CD4-positive, alpha-beta T cell treated with Interleukin-6 at 100 ng/mL for 8 hours (primary cell): Measurements from ENCODE around the gene MAP7.
"Not testable (repeated sequence)": the region's sequence is repeated elsewhere in the genome, so short reads cannot be mapped to it uniquely, and the experiment has no call there.

Experiments used
- DNase-seq: peaks from one replicate; pipeline ENCODE4 v3.0.0-alpha.2; 2020; ENCODE audit warnings: mixed read lengths, low spot score

The MAP7 gene

DNA sequence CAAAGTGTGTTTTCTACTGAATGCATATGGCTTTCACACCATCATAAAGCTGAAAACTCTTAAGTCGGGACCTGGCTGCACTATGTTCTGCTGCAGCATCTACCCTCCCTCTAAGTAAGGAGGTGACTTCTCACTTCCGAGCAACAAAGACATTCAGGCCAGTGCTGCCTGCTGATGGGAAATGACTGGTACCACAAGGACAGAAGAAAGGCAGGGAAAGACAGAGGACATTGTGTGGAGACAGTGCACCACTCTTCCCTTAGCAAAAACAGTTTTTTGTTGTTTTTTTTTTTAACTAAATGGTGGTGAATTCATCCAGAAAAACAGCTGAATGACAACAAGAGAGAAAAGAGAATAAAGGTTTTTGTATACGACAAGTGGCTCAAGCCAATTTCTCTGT lies 81.5 kb downstream of the MAP7 start:
- no peak for DNase-seq

DNA sequence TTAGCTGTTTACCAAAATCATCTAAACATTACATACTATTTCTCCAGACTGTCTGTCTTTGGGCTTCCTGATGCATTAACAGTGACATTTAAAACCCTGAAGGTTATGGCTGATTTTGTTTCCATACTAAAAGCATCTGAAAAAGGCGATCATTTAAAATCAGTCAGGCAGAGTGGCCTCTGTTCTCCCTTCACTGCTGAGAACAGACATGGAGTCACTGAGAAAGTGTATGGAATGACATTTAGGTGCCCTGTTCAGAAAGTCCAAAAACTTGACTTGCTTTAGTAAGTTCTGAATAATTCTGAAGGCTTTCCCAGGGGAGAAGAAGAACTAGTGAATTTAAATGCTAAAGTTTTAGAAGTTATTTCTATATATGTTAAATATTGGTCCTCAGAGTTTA lies 83.0 kb downstream of the MAP7 start:
- DNase-seq = no peak

DNA sequence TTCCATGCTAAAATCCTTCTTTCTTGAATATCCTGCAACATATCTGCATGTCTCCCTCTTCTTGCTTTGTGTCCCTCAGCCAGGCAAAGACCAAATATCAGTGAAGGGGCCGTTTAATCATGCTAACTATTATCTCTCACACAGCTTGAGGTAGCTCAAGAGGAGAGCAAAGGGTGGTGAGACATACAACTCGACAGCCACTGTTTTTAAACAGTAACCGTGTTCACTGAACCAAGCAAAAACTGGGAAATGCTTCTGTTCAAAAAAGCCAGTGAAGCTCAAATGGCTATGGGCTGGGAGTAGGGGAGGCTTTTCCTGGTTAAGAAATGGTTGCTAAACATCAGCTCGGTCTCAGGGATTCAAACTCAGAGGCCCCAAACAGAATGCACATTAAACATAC lies 83.4 kb downstream of the MAP7 start:
- DNase-seq = no peak

DNA sequence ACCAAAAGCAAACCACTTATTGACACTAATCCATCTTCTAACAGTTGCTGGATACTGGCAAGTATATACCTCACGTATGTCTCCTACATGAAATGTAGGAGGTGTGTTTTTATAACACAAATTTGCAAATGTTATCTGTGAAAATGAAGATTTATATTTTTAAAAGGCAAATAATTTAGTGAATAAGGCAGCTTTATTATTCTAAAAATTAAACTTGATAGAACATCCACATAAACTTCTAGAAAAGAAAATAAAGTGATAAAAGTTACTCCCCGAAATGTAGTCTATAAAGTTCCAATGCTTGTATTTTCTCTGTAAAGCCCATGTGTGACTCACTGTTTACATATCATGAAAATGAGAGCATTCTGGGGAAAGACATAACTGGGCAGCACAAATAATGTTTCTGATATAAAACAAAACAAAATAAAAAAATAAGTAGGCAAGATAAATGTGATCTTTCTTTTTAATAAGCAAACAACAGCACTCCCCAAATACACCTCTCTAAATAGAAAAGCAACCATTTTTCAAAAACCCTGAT lies 84.4 kb downstream of the MAP7 start:
- no peak for DNase-seq

DNA sequence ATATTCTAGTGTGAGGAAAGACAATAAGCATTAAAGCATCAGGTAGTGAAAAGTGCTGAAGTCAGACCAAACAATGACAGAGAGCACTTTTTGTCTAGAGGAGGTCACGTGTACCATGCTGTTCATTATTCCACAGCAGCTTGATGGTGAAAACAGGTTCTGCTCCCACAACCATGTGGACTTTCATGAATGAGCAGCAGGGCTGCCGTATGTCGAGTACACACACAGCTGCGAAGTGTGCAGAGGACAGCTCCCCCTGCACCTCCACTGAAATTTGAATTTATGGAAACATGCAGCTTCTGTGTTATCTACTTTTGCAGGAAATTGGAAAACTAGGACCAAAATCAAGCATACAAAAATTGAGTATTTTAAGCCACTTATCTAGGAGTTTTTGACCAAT lies 85.3 kb downstream of the MAP7 start:
- no peak for DNase-seq

DNA sequence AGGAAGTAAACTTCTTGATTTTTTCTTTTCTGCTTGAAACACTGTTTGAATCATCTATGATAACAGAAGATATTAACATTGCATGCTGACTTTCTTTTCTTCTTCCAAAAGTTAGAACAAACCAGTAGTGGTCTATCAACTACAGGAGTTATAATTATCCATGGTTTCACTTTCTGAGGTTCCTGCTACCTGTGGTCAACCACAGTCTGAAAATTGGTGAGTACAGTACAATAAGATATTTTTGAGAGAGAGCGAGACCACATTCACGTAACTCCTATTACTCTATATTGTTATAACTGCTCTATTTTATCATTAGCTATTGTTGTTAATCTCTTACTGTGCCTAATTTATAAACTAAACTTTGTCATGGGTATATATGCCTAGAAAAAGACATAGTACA lies 86.1 kb downstream of the MAP7 start:
- DNase-seq = no peak

DNA sequence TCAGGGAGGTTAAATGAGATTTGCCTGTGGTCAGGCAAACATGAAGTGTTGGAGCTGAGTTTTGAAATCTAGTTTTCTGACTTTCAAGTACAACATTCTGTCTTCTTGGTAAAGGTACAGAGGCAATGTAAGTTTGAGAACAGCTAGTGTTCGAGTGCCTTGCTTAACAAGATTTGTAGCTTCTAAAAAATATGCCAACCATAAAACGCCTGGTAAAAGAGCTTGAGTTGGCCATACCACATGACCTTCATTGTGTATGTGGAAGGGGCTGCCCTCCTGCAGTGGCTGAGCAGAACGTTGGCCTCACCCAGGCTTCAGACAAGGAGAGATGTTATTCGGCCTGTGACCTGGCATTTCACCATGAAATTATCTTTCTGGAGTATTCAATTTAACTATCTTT lies 86.5 kb downstream of the MAP7 start:
- DNase-seq = no peak

DNA sequence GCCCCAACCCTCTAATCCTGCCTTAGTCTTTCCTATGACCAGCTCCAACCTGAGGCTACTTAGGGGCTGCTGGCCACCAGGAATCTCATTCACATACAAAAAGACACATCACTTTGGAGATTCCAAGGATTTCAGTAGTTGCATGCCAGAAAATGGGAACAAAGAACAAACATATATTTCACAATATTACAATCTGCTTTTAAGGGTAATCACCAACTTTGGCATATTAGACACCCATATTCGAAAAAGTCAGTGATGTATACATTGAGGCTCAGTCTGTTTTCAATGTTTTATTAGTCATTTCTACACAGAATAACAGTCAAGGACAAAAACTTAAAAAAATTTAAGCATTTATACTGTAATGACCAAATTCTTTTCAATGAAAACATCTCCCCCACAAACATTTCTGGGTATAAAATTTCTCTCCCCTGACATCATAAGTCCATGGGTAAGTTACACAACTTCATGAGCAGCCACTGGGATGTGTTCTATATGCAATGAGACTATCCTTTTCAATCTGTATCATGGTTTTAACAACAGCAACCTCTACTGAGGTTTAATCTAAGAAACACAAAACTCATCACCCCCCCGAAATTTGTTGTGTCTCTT lies 103.5 kb downstream of the MAP7 start:
- no peak for DNase-seq

DNA sequence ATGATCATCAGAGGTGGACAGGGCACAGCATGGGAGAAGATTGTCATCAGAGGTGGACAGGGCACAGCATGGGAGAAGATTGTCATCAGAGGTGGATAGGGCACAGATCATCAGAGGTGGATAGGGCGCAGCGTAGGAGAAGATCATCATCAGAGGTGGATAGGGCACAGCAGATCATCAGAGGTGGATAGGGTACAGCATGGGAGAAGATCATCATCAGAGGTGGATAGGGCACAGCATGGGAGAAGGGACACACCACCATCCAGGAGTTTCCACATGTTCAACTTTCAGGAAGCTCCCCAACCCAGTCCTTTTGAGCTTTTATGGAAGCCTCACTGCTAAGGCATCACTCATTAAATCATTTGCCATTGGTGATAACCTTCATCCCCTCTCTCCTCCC lies 104.1 kb downstream of the MAP7 start:
- no peak for DNase-seq

DNA sequence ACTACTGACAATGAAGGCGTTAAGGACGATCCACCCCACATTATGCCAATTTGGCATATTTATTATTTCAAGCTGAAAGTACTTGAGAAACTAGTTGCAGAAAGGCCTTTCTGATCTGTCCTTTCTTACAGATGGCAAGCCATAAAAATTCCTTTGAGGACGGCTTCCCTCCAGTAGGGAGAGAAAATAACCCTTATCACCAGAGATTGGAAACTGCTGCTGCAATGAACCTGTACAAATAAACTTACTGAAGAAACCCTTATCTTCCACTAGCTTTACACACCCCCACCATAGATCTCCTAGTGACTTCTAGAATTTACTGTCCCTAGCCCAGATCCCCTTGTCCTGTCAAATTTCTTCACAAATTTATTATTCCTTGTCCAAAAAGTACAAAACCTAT lies 105.2 kb downstream of the MAP7 start:
- no peak for DNase-seq

DNA sequence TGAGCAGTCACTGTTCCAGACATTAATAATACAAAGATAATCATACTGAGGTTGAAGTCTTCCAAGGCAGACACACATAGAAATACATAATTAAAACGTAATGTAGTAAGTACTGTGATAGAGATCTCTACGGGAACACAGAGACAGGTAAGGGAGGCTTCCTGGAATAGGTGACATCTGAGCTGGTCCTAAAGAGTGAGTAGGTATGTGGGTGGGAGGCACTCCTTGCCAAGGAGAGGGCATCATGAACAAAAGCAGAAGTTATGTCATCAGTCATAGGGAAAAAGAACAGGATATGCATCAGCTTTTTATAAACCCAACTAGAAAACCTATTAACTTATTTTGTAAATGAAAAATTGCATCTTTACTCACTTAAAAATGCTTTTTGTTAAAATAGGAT lies 110.0 kb downstream of the MAP7 start:
- no peak for DNase-seq

DNA sequence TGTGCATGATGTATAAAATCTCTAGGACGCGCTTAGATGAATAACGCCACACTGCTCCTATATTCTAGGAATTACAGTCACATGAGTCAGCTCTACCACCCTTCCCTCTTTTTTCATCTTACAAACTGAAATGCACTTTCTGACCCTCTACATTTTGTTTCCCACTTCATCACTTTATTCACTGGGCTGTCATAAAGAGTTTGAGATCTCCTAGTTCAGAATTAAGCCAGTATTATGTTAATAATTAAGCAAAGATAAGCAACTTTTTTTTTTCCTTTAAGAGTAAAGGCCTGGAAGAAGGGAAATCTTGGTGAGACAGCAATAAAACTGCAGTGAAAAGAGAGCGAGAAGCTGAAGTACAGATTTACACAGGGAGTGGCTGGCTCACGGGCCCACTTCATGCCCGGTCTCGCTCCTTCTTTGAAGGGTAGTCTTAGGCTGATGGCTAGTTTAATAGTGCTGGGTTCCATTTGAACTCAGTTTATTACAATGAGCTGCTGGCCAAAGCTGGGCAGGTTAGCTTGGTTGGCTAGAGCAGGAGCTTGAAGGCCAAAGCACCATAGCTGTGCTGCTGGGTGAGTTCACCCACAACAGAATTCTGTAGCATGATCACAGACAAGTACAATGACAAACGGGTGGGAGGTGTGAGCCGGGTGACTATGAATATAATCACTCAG lies 110.6 kb downstream of the MAP7 start:
- no peak for DNase-seq

DNA sequence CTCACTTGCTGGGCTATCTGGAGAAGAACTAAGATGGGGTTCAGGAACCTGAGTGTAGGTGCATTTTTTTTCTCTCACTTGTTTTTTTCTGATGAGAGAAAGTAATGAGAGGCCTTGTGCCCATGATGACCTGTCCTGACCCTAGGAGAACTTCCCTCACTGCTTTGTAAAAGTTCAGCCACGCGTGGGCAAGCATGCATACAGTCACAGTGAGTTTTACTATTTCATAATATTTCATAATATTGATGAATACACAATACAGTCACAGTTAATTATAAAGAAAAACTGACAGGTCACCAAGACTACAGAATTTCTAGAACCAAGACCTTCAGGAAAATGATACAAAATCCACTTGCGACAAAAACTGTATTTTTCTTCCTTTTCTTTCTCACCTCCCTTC lies 111.8 kb downstream of the MAP7 start:
- no peak for DNase-seq

DNA sequence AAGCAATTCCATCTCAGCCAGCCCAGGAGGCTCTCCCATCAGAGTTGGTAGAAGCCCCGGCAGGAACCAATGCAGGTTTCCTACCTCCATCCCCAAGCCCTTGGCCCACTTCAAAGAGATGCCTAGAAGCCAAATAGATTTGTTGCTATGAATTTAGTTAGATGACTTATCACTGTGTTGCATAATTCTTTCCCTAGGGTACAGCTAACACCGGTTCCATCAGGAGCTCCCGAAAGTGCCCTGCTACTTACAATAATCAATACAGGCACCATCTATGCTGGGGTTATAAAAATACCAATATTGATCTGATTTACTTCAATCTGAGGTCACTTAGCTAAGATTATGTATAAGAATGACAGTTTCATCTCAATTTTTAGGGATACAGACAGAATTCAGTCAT lies 113.0 kb downstream of the MAP7 start:
- DNase-seq = no peak

DNA sequence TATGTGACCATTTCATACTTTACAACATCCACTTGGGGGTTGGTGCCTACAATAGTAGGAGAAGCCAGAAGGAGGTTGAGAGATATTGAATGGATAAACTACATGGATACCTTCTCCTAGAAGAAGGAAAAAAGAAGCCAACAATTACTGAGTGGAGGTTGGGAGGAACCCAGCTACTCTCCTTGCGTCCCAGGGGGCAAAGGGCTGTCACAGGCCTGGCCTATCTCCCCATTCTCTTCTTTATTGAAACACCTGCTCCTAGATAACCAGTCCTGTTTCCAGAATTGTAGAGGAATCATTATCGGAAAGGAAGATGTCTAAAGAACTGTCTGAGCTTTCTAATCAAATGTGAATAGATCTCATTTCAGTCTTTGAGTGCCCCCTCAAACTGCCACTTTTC lies 115.1 kb downstream of the MAP7 start:
- DNase-seq = no peak

DNA sequence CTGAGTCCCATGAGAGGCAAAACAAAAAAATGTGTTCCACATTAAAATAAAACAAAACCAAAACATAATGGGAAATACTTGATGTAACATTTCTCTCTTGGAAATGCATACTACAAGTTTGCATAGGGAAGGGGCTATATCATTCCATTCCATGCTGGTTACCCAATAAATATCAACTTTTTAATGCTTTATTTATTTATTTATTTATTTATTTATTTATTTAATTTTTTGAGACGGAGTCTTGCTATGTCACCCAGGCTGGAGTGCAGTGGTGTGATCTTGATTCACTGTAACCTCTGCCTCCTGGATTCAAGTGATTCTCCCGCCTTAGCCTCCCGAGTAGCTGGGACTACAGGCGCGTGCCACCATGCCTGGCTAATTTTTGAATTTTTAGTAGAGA lies 118.9 kb downstream of the MAP7 start:
- not testable (repeated sequence) for DNase-seq

DNA sequence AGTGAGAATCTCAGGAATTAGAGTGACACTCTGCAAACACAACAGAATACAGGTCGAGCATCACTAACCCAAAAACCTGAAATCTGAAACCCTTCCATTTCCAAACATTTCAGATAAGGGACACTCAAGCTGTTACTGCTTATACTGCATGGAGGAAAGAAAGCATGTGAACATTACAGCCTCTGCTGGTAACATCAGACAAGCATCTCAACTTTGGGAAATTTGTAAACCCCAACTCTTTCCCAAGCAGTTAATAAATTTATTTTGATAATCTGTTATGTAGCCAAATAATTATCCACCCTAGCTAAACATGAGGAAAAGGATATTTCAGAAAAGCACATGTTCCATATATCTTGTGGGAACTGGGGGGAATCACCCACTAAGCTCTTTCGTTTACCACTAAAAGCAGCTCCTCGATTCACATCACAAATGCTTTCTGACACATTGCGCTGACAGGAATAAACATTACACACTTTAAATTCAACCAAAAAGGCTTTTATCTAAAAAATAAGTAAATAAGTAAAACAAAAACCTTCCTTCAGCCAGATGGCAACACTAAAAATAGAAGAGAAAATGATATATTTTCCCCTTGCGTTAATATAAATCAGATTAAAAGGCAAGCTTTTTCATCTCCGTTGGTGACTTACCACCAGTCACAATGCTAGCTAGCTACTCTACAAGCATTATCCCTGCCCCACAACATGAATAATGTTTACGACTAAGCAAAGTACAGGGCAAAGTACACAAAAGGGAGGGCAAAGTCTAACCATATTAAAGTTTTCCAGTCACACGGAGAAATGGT lies 120.8 kb downstream of the MAP7 start:
- no peak for DNase-seq

DNA sequence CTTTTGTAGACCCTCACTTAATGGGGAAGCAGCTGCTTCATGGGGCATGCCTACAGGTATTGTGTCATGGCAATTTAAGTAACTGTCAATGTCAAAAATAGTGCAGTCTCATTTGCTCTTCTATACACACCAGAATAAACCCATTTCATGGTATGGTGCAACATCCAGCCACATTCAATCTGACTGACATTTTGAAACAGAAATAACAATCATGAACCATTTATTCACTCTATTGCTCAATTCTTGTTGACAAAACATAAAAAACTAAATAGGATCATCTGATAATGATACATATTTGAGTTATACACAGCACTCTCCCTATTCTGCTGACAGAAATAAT lies 122.9 kb downstream of the MAP7 start:
- DNase-seq = no peak

DNA sequence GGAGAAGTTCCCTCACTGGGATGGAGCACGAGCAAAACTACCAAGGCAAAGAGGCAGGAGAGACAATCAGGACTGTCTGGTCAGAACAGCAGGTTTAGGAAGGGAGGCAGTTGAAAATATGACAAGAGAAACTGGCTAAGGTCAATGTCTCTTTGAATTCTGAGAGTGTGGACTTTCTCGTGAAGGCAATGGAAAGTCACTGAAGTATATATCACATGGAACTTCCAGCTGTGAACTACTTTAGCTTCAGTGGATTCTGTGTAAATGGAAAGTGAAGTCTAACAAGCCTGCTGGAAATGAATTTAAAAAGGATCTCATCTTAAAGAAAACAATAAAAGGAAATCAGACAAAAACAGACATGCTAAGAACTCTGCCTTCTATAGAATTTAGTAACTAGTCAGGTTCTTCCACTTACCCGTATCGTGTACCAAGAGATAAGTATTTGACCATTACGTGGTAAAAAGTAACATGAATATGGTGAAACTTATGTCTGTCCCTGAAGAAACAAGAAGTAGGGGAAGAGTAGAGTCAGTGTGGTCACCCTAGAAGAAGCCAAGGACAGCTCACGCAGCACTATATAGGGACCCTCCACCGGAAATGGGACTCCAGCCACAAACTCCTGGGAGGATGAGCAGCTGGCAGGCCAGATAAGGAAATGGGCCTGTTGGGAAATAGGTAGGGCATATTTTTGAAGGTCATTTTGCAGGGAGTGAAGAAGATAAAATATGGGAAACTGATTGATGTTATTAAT lies 123.4 kb downstream of the MAP7 start:
- no peak for DNase-seq

DNA sequence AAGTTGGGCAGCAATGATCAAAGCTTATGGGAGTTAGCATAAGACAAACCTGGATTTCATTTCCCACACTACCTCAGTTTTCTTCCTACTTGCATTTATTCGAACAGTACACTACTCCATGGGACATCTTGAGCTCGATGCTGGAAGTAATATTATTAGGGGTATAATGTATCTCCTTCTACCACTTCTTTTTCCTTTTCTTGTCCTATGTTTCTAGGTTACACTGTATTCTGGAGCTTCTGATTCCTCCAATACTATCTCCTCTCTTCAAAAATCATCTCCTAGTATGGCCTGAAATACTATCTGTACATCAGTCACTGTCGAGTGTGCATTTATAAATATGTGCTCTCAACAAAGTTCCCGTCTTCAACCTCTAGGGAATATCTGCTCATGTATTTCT lies 124.4 kb downstream of the MAP7 start:
- no peak for DNase-seq

DNA sequence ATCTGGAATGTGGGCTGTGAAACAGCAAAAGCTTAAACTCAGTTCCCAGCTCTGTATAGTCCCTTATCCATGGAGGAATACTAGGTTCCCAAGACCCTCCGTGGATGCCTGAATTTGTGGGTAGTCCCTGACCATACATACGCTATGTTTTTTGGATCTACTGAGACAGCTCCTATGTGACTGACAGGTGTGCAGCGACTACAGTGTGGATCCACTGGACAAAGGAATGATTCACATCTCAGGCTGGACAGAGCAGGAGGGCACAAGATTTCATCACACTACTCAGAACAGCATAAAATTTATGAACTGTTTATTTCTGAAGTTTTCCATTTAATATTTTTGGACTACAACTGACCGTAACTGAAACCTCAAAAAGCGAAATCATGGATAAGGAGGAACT lies 125.3 kb downstream of the MAP7 start:
- no peak for DNase-seq

DNA sequence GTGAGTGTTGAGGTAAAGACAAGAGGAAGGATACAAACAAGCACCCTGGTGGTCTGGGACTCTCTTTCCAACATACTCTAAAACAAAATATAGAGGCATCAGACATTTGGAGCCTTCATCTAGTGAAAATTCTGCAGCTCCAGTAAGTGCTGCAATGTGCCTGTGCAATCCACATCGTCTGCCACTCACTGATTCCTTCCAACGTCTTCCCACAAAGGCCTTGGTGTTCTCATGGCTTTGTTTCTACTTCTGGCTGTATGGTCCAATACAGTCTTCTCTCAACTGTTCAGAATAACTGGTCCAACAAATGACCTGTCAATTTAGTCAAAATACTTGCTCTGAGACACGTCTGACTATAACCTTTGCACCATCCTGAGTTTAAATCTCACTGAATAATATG lies 125.8 kb downstream of the MAP7 start:
- DNase-seq = no peak
